Heart left ventricle (tissue), 16 donors: ENCODE data around the gene MXI1. TPM values are rescaled to one million over a fixed set of nuclear protein-coding genes. Genes with fewer than 3 reads are reported as not detected.

Experiments
- ATAC-seq, 4 donors: fragments of 200-7000 bp; cut with Tn5 transposase; one replicate each; pipeline ENCODE4 v1.9.1; 2020 to 2022; ENCODE audit warnings: moderate library complexity in 4 of 4, mild to moderate bottlenecking in 3 of 4, moderate number of reproducible peaks in 1 of 4
- DNase-seq, 5 donors: peaks; one replicate each; pipeline ENCODE4 v3.0.0-alpha.2; 2020
- H3K27ac ChIP-seq, 12 donors: fragments of 200-600 bp; sonication (generic) in 4 of 12; one replicate each; pipeline versions ENCODE4 v1.5.0 to v1.8.0; 2016 to 2022; ENCODE audit warnings: mild to moderate bottlenecking in 2 of 12
- H3K27me3 ChIP-seq, 9 donors: fragments of 200-600 bp; sonication (generic) in 2 of 9; one replicate each; pipeline versions ENCODE4 v1.5.1 to v1.8.0; 2016 to 2022; ENCODE audit warnings: mild to moderate bottlenecking in 3 of 9
- H3K36me3 ChIP-seq, 9 donors: fragments of 200-600 bp; sonication (generic) in 2 of 9; one replicate each; pipeline versions ENCODE4 v1.5.0 to v1.8.0; 2018 to 2022; ENCODE audit warnings: mild to moderate bottlenecking in 2 of 9
- H3K4me1 ChIP-seq, 12 donors: fragments of 200-600 bp; sonication (generic) in 4 of 12; one replicate each; pipeline versions ENCODE4 v1.5.0 to v1.8.0; 2016 to 2022; ENCODE audit warnings: mild to moderate bottlenecking in 3 of 12
- H3K4me3 ChIP-seq, 12 donors: fragments of 200-600 bp; sonication (generic) in 4 of 12; one replicate each; pipeline versions ENCODE4 v1.5.0 to v1.8.0; 2017 to 2022; ENCODE audit warnings: mild to moderate bottlenecking in 9 of 12, moderate library complexity in 4 of 12
- H3K9me3 ChIP-seq, 12 donors: fragments of 200-600 bp; sonication (generic) in 4 of 12; one replicate each; pipeline versions ENCODE4 v1.5.0 to v1.8.0; 2016 to 2022; ENCODE audit warnings: mild to moderate bottlenecking in 1 of 12
- CTCF ChIP-seq, 12 donors: fragments of 200-600 bp; sonication (generic) in 4 of 12; IDR thresholded peaks; one replicate each; pipeline versions ENCODE4 v1.5.0 to v1.8.0; 2018 to 2022; ENCODE audit warnings: antibody characterized with exemption in 12 of 12, mild to moderate bottlenecking in 5 of 12
- POLR2A ChIP-seq, 2 donors: fragments of 450-650 bp; IDR thresholded peaks; one replicate each; pipeline ENCODE4 v1.6.1; 2017; ENCODE audit warnings: antibody characterized with exemption in 2 of 2, mild to moderate bottlenecking in 2 of 2, moderate library complexity in 2 of 2
- WGBS, 4 donors: extraction: QIAGEN DNeasy Blood & Tissue Kit in 2 of 4; methylation state at CpG; one replicate each; pipeline versions ENCODE4 v1.1.5 to v1.1.7; 2013 to 2018; 5-methylcytosine and 5-hydroxymethylcytosine counted together
- intact Hi-C, 10 donors: fragments of 100-400 bp; cut with DNase I; formaldehyde crosslinking; loops; one replicate each; pipeline versions ENCODE4 v1.11.1 to v1.14.2; 2022
- polyA plus RNA-seq, 2 donors: library from polyadenylated mRNA; stranded (reverse); fragments of 200-250 nt; gene quantifications; one replicate each; pipeline ENCODE4 v1.2.3, GENCODE V29; 2013
- total RNA-seq, 9 donors: library from RNA; depleted of rRNA in 2 of 9; stranded (reverse); fragments of >200 nt in 2 of 9; fragmentation: NEBNext Ultra II Directional in 3 of 9; extraction: Animal tissue kit (Norgen Biotek cat#: 25700) in 3 of 9; gene quantifications; one replicate each; pipeline versions ENCODE4 v1.1.0 to v1.2.4, GENCODE V29; 2016 to 2023
- donor health status: ischemic (EF 13 %, LVEDD 7.1; RV severe dilation, severe dysfunction).
- donor health status: healthy with polysubstance abuse.
- donor health status: DM: no; HTN: yes; CAD: no.
- donor health status: DM: no; HTN: no; CAD: no.
- donor health status: ischemic (EF 25% LVEDD 6.9; RV normal size, moderate dysfunction).
- donor health status: ischemic (EF 25% LVEDD 5.7; RV mildly dilated, moderate dysfunction).
- donor health status: healthy.
- donor health status: DM: yes; HTN: yes; CAD: no.
- donor health status: ischemic (EF 35%, LVEDD 5.7; RV mildly dilated, moderate dysfunction).
- donor health status: nonischemic (EF 11% LVEDD 7.7; RV severe dilation, severe dysfunction).
- donor health status: DM: yes; HTN: yes; CAD: no.
- donor health status: PGD.
- donor health status: ischemic (EF 29% LVEDD 5.4; RV normal size, mild dysfunction).
- donor health status: nonischemic (EF 23%, LVEDD 6.1; RV moderate dilation, normal function).

Gene MXI1
- total and polyA plus RNA-seq, 11 donors: 20.3 to 83.2 (median 60.6) TPM

DNA sequence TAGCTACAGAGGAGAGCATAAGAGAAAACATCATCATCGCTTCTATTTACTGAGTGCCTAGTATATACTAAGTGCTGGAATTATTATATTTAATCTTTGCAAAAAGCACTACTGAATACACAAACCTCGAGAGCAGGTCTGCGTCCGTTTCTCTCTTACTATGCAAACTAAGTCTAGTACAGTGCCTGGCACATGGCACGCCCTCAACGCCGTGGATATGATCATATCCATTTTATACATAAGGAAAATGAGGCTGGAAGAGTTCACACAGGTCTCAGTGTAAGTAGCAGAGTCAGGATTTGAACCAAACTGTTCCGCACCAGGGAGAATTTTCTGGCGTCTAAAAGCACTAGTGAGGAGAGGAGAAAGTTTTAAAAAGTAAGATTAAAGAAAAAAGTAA, 17.6 kb downstream of the MXI1 start:
- TF ChIP-seq CTCF (IDR thresholded peaks at IDR 0.05): no peak
- TF ChIP-seq POLR2A (IDR thresholded peaks at IDR 0.05): no peak
- H3K27ac ChIP-seq: peak overlapping the region in 11 of 12 donors; percentile 75 to 96 (median 88)
- H3K27me3 ChIP-seq: no peaks in the 10 kb centered on the region
- no peak for DNase-seq
- intact Hi-C loops: loop anchor here (5.0 to 10.0 kb wide), 9 partner anchors 37 to 340 kb away; partner anchors contain the start of genes ADD3 (in 2 of the 10) and DUSP5 (in 1 of the 10)
- H3K4me1 ChIP-seq: peaks cover 13 to 61% (median 43%) of the 10 kb centered on the region in 12 donors
- peak overlapping the region in 9 of 12 donors; percentile 67 to 93 (median 87) for H3K4me3 ChIP-seq
- no peak for ATAC-seq
- peaks cover 0 to 21% (median 12%) of the 10 kb centered on the region in 9 donors for H3K36me3 ChIP-seq
- 75 to 80% (median 77%) methylated on average over 9 of the region's 9 CpGs for WGBS, 4 donors
- no peaks in the 10 kb centered on the region for H3K9me3 ChIP-seq

GRCh38 chr10:110225441-110225755, 18.0 kb downstream of the MXI1 start:
- no peak for TF ChIP-seq POLR2A (IDR thresholded peaks at IDR 0.05)
- peak in 2 of 12 donors; percentile 15 to 27 for TF ChIP-seq CTCF (IDR thresholded peaks at IDR 0.05)
- WGBS, 4 donors: 5 to 12% (median 6%) methylated on average over 8 of the region's 8 CpGs
- H3K36me3 ChIP-seq: peaks cover 0 to 24% (median 14%) of the 10 kb centered on the region in 9 donors
- ATAC-seq: no peak
- H3K27me3 ChIP-seq: no peaks in the 10 kb centered on the region
- H3K27ac ChIP-seq: peak overlapping the region; percentile 59 to 96 (median 88)
- H3K4me1 ChIP-seq: peaks cover 13 to 61% (median 42%) of the 10 kb centered on the region in 12 donors
- H3K4me3 ChIP-seq: peak overlapping the region in 11 of 12 donors; percentile 10 to 93 (median 87)
- H3K9me3 ChIP-seq: no peaks in the 10 kb centered on the region
- DNase-seq: no peak
- intact Hi-C loops: loop anchor here (5.0 to 10.0 kb wide), 9 partner anchors 37 to 341 kb away; partner anchors contain the start of genes ADD3 (in 2 of the 10) and DUSP5 (in 1 of the 10)

DNA sequence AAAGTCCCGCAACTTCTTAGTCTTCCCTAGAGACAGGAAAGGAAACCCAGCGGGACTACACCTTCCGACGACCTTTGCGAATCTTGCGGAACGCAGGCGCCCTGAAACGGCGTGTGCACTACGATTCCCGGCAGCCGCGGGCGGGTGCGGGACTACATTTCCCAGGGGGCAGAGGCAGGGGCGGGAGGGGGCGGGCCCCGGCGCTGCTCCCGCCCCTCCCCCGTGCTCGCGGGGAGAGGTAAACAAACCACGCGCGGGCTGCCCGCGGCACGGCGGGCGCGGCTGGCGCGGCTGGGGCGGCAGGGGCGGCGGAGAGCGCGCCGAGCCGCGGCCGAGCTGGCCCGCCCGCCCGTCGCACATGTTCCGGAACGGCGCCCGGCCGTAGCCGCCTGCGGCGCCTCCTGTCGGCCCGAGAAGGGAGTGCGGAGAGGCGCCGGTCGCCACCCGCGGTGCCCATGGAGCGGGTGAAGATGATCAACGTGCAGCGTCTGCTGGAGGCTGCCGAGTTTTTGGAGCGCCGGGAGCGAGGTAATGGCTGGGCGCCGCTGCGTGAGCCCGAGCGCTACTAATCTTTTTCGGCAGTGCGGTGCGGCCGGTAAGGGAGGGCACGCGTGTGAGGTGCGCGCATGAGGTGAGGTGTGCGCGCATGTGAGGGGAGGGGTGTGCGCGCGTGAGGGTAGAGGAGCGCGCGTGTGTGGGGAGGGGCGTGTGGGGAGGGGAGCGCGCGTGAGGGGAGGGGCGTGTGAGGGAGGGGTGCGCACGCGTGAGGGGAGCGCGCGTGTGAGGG, 18.5 kb downstream of the MXI1 start:
- Histone ChIP-seq H3K27ac (peak overlapping the region; percentile 76 to 96 (median 88)), H3K36me3 (peaks cover 0 to 28% (median 15%) of the 10 kb centered on the region in 9 donors), H3K4me1 (peaks cover 12 to 61% (median 39%) of the 10 kb centered on the region in 12 donors), H3K27me3 (no peaks in the 10 kb centered on the region), H3K4me3 (peak overlapping the region; percentile 50 to 93 (median 87)), H3K9me3 (no peaks in the 10 kb centered on the region)
- WGBS, 4 donors: 1% methylated on average over 79 to 103 of the region's 103 CpGs
- TF ChIP-seq CTCF (IDR thresholded peaks at IDR 0.05): peak; percentile 55 to 91 (median 72)
- TF ChIP-seq POLR2A (IDR thresholded peaks at IDR 0.05): peak in 1 of 2 donors; percentile 39
- DNase-seq (peak; percentile 92 to 95 (median 95)), ATAC-seq (peak; percentile 55 to 78 (median 70))
- intact Hi-C loops: loop anchor here (1.0 to 10.0 kb wide), 15 partner anchors 15 to 341 kb away; partner anchors contain the start of genes ADD3 (in 2 of the 10) and DUSP5 (in 1 of the 10)

GRCh38 chr10:110226543-110226925, 19.1 kb downstream of the MXI1 start:
- peak overlapping the region; percentile 76 to 96 (median 88) for H3K27ac ChIP-seq
- DNase-seq (peak; percentile 93 to 94 (median 93)), ATAC-seq (peak; percentile 75 to 85 (median 78))
- 1 to 7% (median 2%) methylated on average over 16 to 33 of the region's 36 CpGs for WGBS, 4 donors
- peak overlapping the region; percentile 50 to 93 (median 87) for H3K4me3 ChIP-seq
- peaks cover 7 to 59% (median 34%) of the 10 kb centered on the region in 12 donors for H3K4me1 ChIP-seq
- TF ChIP-seq CTCF (IDR thresholded peaks at IDR 0.05) (no peak), POLR2A (IDR thresholded peaks at IDR 0.05) (no peak)
- no peaks in the 10 kb centered on the region for H3K9me3 ChIP-seq
- intact Hi-C loops: loop anchor here (1.0 to 10.0 kb wide), 15 partner anchors 16 to 342 kb away; partner anchors contain the start of genes ADD3 (in 2 of the 10) and DUSP5 (in 1 of the 10)
- H3K27me3 ChIP-seq: no peaks in the 10 kb centered on the region
- H3K36me3 ChIP-seq: peaks cover 0 to 31% (median 15%) of the 10 kb centered on the region in 9 donors
